Measurements from ENCODE around the gene RNF130.

DNA sequence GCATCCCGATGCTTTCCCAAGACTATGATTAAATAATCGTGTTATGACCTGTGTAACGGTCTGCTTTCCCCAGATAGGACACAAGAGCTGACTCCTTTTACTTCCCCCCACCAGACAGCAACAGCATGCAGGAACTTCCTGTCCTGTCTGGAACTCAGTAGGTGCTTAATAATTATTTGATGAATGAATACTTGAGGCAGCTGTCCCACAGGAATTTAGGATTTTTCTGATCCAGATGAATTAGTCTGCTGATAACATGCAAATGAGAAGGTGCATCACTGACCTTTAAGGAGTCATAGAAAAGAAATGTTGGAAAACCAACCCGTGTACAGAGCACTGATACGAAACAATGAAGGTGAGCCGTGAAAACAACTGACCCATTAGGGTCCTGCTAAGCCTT lies 12.2 kb downstream of the RNF130 start:
- TF ChIP-seq PBX3 (CRISPR knock-in tag; IDR thresholded peaks at IDR 0.05) (no peak), ZNF580 (tag by site-specific recombination; IDR thresholded peaks at IDR 0.05) (no peak), HOXA7 (CRISPR knock-in tag; IDR thresholded peaks at IDR 0.05; ENCODE audit: borderline replicate concordance) (no peak)

Data from HEK293 (cell line).